HG03342 (cell line): Measurements from ENCODE around the gene IFNA17.
"Not testable (repeated sequence)": the region's sequence is repeated elsewhere in the genome, so short reads cannot be mapped to it uniquely, and the experiment has no call there.

Experiments used
- ATAC-seq: cut with Tn5 transposase; IDR thresholded peaks from one replicate; pipeline ENCODE4 v1.9.1; 2021; ENCODE audit warnings: mild to moderate bottlenecking, moderate library complexity; ENCODE audit not compliant: unreplicated experiment

Gene IFNA17

DNA sequence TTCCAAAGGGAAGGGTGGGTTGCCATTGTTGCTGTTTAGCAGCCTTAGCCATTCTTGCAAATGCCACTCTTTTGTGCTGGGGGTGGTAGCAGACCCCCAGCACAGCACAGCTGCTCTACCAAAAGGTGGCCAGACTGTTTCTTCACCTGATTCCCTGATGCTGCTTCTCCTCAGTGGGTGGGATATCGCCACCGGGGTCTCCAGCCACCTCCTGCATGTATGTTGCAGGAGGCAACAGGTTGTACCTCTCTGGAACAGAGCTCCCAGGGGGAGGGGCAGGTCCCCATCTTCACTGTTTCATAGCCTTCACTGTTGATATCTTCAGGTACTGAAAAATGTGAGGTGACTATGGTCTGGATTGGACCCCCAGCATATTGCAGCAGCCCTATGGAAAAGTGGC lies 17.2 kb downstream of the IFNA17 start:
- not testable (repeated sequence) for ATAC-seq

- no peak for ATAC-seq
Measured at GRCh38 chr9:21210311-21210710, 17.7 kb downstream of the IFNA17 start.

DNA sequence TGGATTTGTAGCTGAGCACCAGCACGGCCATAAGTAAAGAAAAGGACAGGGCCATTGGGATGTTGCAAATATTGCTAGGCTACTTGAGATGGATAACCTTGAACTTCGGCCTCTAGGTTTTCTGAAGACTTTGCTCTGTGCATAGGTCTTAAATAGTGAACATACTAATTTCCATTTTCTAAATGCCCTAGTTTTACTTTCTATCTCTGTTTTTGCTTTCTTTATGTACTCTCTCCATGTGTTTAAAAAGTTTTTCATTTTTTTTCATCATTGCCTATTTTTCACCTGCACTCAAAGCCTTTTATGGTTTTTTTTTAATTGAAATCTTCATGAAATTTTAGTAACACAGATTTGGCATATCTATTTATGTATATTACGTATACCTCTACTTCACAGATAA lies 21.0 kb downstream of the IFNA17 start, which contains the start of gene IFNA10:
IFNA10 (minus strand) TSS at position 101 of the 400 bp plus-strand sequence; CDS start at position 55, 46 bp downstream.
- ATAC-seq, result not testable (repeated sequence)

DNA sequence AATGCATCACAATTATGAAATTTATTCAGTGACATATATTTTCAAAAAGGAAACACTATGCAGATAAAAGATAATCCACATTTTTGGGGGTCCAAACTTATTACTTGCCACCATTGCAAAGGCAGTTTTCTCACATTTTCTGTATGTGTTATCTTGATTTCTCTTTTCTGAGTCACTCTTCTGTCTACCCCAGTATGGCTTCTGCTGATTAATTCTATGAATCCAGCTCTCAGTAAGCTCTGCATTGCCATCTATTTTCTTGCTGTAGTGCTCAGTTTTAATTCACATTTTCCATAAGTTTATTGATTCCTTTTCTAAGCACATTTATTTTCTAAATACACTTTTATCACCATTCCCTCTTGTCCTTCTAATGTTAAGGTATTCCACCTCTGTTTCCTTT lies 22.8 kb downstream of the IFNA17 start:
- no peak for ATAC-seq

- not testable (repeated sequence) for ATAC-seq
Measured at GRCh38 chr9:21202105-21202504, 25.9 kb downstream of the IFNA17 start, which contains the start of gene IFNA7. TSS of gene IFNA7 (minus strand) at chr9:21202205. CDS start at chr9:21202165, 40 bp downstream.

DNA sequence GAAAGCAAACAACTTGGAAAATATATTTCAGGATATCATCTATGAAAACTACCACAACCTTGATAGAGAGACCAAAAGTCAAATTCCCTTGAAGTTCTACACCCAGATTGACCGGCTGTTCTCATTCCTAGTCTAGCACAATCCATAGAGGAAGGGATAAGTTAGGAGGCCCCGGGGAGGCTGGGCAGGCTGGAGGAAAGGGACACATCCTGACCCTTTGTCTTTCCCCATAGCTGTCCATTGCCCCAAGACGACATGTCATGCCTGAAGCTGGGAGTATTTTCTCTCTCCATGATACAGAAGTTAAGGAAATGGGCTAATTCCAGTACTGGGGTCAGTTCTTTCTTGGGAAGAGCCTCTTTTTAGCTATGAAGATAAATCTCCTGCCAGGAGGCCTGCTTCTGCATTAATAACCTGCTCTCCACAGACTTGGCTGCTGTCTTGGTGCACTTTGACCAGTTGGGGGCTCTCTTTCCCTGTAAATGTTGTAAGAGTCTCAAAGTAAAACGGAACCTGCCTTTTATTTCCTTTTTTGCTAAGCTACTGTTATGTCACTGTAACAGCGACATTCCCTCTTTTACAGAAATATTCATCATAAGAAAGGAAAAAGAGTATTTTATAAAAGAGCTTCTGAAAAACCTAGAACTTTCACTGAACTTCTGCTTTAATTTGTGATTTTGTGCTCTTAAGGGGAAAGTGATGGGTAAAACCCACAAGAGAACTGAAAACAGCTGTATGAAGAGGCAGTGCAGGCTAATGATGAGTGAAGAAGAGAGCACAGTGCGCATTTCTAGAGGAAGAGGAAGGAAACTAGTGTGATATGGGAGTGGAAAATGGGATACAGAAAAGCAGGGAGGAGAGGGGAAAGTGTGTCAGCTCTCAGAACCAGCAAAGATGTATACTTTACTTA lies 32.9 kb downstream of the IFNA17 start:
- ATAC-seq, result peak; percentile 96

DNA sequence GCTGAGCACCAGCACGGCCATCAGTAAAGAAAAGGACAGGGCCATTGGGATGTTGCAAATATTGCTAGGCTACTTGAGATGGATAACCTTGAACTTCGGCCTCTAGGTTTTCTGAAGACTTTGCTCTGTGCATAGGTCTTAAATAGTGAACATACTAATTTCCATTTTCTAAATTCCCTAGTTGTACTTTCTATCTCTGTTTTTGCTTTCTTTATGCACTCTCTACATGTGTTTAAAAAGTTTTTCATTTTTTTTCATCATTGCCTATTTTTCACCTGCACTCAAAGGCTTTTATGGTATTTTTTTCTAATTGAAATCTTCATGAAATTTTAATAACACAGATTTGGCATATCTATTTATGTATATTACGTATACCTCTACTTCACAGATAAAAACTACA lies 40.5 kb downstream of the IFNA17 start, which contains the start of gene IFNA4:
IFNA4 (minus strand) TSS at position 101 of the 400 bp plus-strand sequence; CDS start at position 45, 56 bp downstream.
- not testable (repeated sequence) for ATAC-seq

GRCh38 chr9:21182810-21183736 lies 44.9 kb downstream of the IFNA17 start:
- ATAC-seq, result peak; percentile 95
